GM12878 (cell line): ENCODE results near the gene GSE1. TPM values are rescaled to one million over a fixed set of nuclear protein-coding genes. Genes with fewer than 3 reads are reported as not detected.

Experiments
- BRCA1 ChIP-seq: IDR thresholded peaks from 2 replicates; pipeline ENCODE4 v1.6.1; 2011; ENCODE audit warnings: low read depth, low read length, improper control_type of control experiment
- CEBPB ChIP-seq, 2 experiments: fragments of 150-350 bp in 1 of 2; IDR thresholded peaks; 2 replicates each; pipeline ENCODE4 v1.6.1; 2012 to 2014; ENCODE audit warnings: low read depth in 2 of 2, low read length in 2 of 2, borderline replicate concordance in 1 of 2, inconsistent platforms in 1 of 2
- GATAD2B ChIP-seq: fragments of 450-650 bp; conservative IDR thresholded peaks from 2 replicates; pipeline ENCODE4 v1.6.1; 2017; ENCODE audit warnings: low read depth, mild to moderate bottlenecking, moderate library complexity
- MEF2A ChIP-seq: IDR thresholded peaks from 2 replicates; pipeline ENCODE4 v1.6.1; 2011; ENCODE audit warnings: low read depth, mild to moderate bottlenecking, low read length, moderate library complexity; ENCODE audit not compliant: insufficient read depth
- SMAD5 ChIP-seq: IDR thresholded peaks from 2 replicates; pipeline ENCODE4 v1.6.1; 2016; ENCODE audit warnings: antibody characterized with exemption, low read depth
- STAT1 ChIP-seq: fragments of 450-650 bp; conservative IDR thresholded peaks from 2 replicates; pipeline ENCODE4 v1.6.1; 2014; ENCODE audit warnings: antibody characterized with exemption, mild to moderate bottlenecking
- ZBED1 ChIP-seq: IDR thresholded peaks from 2 replicates; pipeline ENCODE4 v1.6.1; 2016; ENCODE audit warnings: borderline replicate concordance
- polyA plus RNA-seq, 11 experiments: library from polyadenylated mRNA; depleted of rRNA in 4 of 11; unstranded in 6 of 11; stranded (reverse) in 5 of 11; fragments of >200 nt; fragmentation: Nextera tagmentation in 4 of 11; fragmentation: Illumina TruSeq in 1 of 11; extraction: Ambion mirVana in 4 of 11; extraction: Trizol in 1 of 11; gene quantifications; 1 replicate in 1 of 11; 2 replicates in 10 of 11; pipeline versions ENCODE4 v1.2.1 to v1.2.3, GENCODE V29; 2011 to 2016; ENCODE audit warnings: inconsistent platforms in 2 of 11, missing spikeins in 2 of 11, low read depth in 1 of 11
- small RNA-seq: library from RNA; depleted of rRNA; stranded (forward); fragments of <200 nt; gene quantifications from one replicate; pipeline ENCODE3, GENCODE V24; 2014
- total RNA-seq, 4 experiments: library from RNA; depleted of rRNA in 3 of 4; stranded (reverse); fragments of >200 nt in 3 of 4; fragmentation: Illumina TruSeq in 1 of 4; extraction: Trizol in 1 of 4; gene quantifications; 2 replicates each; pipeline versions ENCODE4 v1.2.1 to v1.2.3, GENCODE V29; 2013 to 2021
- TF ChIP-seq, protein P1 (sequence below): IDR thresholded peaks from 2 replicates; pipeline ENCODE4 v1.6.1; 2011; ENCODE audit warnings: low read depth, low read length, improper control_type of control experiment, borderline replicate concordance
- TF ChIP-seq, protein P2 (sequence below): fragments of 150-350 bp; IDR thresholded peaks from 2 replicates; pipeline ENCODE4 v1.6.1; 2016; ENCODE audit warnings: low read depth, low read length

Gene GSE1
- total and polyA plus RNA-seq, 10 of the 15 experiments (the other 5 are each of a cell fraction or from before 2014, with no cell fraction given), result 4.6 to 58.7 (median 18.2) TPM

DNA sequence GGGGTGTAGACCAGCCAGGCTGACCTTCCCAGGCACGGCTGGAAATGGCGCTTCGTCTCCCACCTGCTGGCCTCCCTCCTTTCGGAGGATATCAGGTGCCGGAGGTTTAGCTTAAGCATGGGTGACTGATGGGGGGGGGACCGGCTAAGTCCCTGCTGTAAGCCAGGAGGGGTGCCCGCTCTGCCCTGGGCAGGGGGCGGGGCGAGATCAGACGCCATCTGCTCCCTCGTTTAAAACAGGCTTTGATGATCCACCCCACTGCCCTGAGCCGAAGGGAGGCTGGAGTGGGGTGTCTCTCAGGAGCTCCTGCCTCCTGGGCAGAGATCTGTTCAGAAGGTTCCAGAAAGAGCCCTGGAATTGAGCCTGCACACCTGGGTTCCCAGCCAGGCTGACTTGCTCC, 111.8 kb downstream of the GSE1 start (continued):
- TF ChIP-seq MEF2A (no peak), CEBPB (IDR thresholded peaks at IDR 0.05; ENCODE audit: borderline replicate concordance in 1 of 2, low read depth in 2 of 2, low read length in 2 of 2) (no peak), ZBED1 (no peak), STAT1 (no peak), BRCA1 (no peak), SMAD5 (no peak), GATAD2B (no peak)
- TF ChIP-seq, protein P1, sequence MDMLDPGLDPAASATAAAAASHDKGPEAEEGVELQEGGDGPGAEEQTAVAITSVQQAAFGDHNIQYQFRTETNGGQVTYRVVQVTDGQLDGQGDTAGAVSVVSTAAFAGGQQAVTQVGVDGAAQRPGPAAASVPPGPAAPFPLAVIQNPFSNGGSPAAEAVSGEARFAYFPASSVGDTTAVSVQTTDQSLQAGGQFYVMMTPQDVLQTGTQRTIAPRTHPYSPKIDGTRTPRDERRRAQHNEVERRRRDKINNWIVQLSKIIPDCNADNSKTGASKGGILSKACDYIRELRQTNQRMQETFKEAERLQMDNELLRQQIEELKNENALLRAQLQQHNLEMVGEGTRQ, result no peak
- TF ChIP-seq, protein P2, sequence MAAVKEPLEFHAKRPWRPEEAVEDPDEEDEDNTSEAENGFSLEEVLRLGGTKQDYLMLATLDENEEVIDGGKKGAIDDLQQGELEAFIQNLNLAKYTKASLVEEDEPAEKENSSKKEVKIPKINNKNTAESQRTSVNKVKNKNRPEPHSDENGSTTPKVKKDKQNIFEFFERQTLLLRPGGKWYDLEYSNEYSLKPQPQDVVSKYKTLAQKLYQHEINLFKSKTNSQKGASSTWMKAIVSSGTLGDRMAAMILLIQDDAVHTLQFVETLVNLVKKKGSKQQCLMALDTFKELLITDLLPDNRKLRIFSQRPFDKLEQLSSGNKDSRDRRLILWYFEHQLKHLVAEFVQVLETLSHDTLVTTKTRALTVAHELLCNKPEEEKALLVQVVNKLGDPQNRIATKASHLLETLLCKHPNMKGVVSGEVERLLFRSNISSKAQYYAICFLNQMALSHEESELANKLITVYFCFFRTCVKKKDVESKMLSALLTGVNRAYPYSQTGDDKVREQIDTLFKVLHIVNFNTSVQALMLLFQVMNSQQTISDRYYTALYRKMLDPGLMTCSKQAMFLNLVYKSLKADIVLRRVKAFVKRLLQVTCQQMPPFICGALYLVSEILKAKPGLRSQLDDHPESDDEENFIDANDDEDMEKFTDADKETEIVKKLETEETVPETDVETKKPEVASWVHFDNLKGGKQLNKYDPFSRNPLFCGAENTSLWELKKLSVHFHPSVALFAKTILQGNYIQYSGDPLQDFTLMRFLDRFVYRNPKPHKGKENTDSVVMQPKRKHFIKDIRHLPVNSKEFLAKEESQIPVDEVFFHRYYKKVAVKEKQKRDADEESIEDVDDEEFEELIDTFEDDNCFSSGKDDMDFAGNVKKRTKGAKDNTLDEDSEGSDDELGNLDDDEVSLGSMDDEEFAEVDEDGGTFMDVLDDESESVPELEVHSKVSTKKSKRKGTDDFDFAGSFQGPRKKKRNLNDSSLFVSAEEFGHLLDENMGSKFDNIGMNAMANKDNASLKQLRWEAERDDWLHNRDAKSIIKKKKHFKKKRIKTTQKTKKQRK, result no peak

Small RNA genes lying within 50 kb of the gene (small RNA-seq; reads per million reads assigned to genes)
- not detected for gene RN7SL381P

Other genes starting within 250 kb of the GSE1 start
- 42.7 and 46.4 TPM in 2 replicates for gene GINS2, start 75.6 kb downstream of the GSE1 start, total RNA-seq (2014; rRNA removed)
- gene GINS2, start 75.6 kb downstream of the GSE1 start, total RNA-seq (2014; rRNA removed; fragmentation: Illumina TruSeq; extraction: Trizol), result 43.5 and 45.4 TPM in 2 replicates
- 61.2 and 67.9 TPM in 2 replicates for gene GINS2, start 75.6 kb downstream of the GSE1 start, total RNA-seq (2021)
- 52.8 and 68.5 TPM in 2 replicates for gene GINS2, start 75.6 kb downstream of the GSE1 start, polyA plus RNA-seq (2011; rRNA removed)
- 48.8 and 55.5 TPM in 2 replicates for gene GINS2, start 75.6 kb downstream of the GSE1 start, polyA plus RNA-seq (2014; fragmentation: Illumina TruSeq; extraction: Trizol)
- 10 to 100 TPM; 69.4 to 90.8 TPM for gene GINS2, start 75.6 kb downstream of the GSE1 start, polyA plus RNA-seq (2014; fragmentation: Nextera tagmentation; extraction: Ambion mirVana)
- 41.4 and 45.2 TPM in 2 replicates for gene GINS2, start 75.6 kb downstream of the GSE1 start, polyA plus RNA-seq (2014; rRNA removed)
- 10 to 100 TPM; 74.0 to 74.9 TPM for gene GINS2, start 75.6 kb downstream of the GSE1 start, polyA plus RNA-seq (2016; fragmentation: Nextera tagmentation; extraction: Ambion mirVana)
- gene C16orf74, start 137.8 kb downstream of the GSE1 start, total RNA-seq (2014; rRNA removed), result 9.3 and 9.8 TPM in 2 replicates
- 6.8 and 7.7 TPM in 2 replicates for gene C16orf74, start 137.8 kb downstream of the GSE1 start, total RNA-seq (2014; rRNA removed; fragmentation: Illumina TruSeq; extraction: Trizol)
- gene C16orf74, start 137.8 kb downstream of the GSE1 start, total RNA-seq (2021), result 12.8 and 13.1 TPM in 2 replicates
- gene C16orf74, start 137.8 kb downstream of the GSE1 start, polyA plus RNA-seq (2011; rRNA removed), result 0.17 and 0.23 TPM in 2 replicates
- 1.6 and 5.8 TPM in 2 replicates for gene C16orf74, start 137.8 kb downstream of the GSE1 start, polyA plus RNA-seq (2014; fragmentation: Illumina TruSeq; extraction: Trizol)
- gene C16orf74, start 137.8 kb downstream of the GSE1 start, polyA plus RNA-seq (2014; fragmentation: Nextera tagmentation; extraction: Ambion mirVana), result 1 to 10 TPM in 1 of 2 experiments, under 1 TPM in 1; 0.72 to 2.5 TPM
- gene C16orf74, start 137.8 kb downstream of the GSE1 start, polyA plus RNA-seq (2014; rRNA removed), result 17.5 and 20.1 TPM in 2 replicates
- gene C16orf74, start 137.8 kb downstream of the GSE1 start, polyA plus RNA-seq (2016; fragmentation: Nextera tagmentation; extraction: Ambion mirVana), result 1 to 10 TPM; 5.7 to 7.9 TPM
- 29.4 and 29.7 TPM in 2 replicates for gene EMC8, start 186.2 kb downstream of the GSE1 start, total RNA-seq (2014; rRNA removed)
- 27.0 and 30.1 TPM in 2 replicates for gene EMC8, start 186.2 kb downstream of the GSE1 start, total RNA-seq (2014; rRNA removed; fragmentation: Illumina TruSeq; extraction: Trizol)
- gene EMC8, start 186.2 kb downstream of the GSE1 start, total RNA-seq (2021), result 34.4 and 40.1 TPM in 2 replicates
- 19.9 and 36.9 TPM in 2 replicates for gene EMC8, start 186.2 kb downstream of the GSE1 start, polyA plus RNA-seq (2011; rRNA removed)
- gene EMC8, start 186.2 kb downstream of the GSE1 start, polyA plus RNA-seq (2014; fragmentation: Illumina TruSeq; extraction: Trizol), result 14.9 and 17.8 TPM in 2 replicates
- 10 to 100 TPM in 1 of 2 experiments, 1 to 10 TPM in 1; 7.8 to 16.5 TPM for gene EMC8, start 186.2 kb downstream of the GSE1 start, polyA plus RNA-seq (2014; fragmentation: Nextera tagmentation; extraction: Ambion mirVana)
- 45.2 and 50.9 TPM in 2 replicates for gene EMC8, start 186.2 kb downstream of the GSE1 start, polyA plus RNA-seq (2014; rRNA removed)
- gene EMC8, start 186.2 kb downstream of the GSE1 start, polyA plus RNA-seq (2016; fragmentation: Nextera tagmentation; extraction: Ambion mirVana), result 10 to 100 TPM; 59.8 to 62.0 TPM
- 606 and 612 TPM in 2 replicates for gene COX4I1, start 186.4 kb downstream of the GSE1 start, total RNA-seq (2014; rRNA removed)
- 473 and 480 TPM in 2 replicates for gene COX4I1, start 186.4 kb downstream of the GSE1 start, total RNA-seq (2014; rRNA removed; fragmentation: Illumina TruSeq; extraction: Trizol)
- gene COX4I1, start 186.4 kb downstream of the GSE1 start, total RNA-seq (2021), result 651 and 668 TPM in 2 replicates
- 723 and 922 TPM in 2 replicates for gene COX4I1, start 186.4 kb downstream of the GSE1 start, polyA plus RNA-seq (2011; rRNA removed)
- gene COX4I1, start 186.4 kb downstream of the GSE1 start, polyA plus RNA-seq (2014; fragmentation: Illumina TruSeq; extraction: Trizol), result 616 and 801 TPM in 2 replicates
- gene COX4I1, start 186.4 kb downstream of the GSE1 start, polyA plus RNA-seq (2014; fragmentation: Nextera tagmentation; extraction: Ambion mirVana), result 1,000 to 10,000 TPM; 1,747 to 1,889 TPM
- gene COX4I1, start 186.4 kb downstream of the GSE1 start, polyA plus RNA-seq (2014; rRNA removed), result 854 and 876 TPM in 2 replicates
- gene COX4I1, start 186.4 kb downstream of the GSE1 start, polyA plus RNA-seq (2016; fragmentation: Nextera tagmentation; extraction: Ambion mirVana), result 100 to 1,000 TPM; 889 to 942 TPM